CD4-positive, CD25-positive, alpha-beta regulatory T cell (primary cell): ENCODE data around the gene MLLT3. TPM values are rescaled to one million over a fixed set of nuclear protein-coding genes. Genes with fewer than 3 reads are reported as not detected.
A peak's percentile ranks its signal among the peaks of the same experiment; 100 is the strongest.

Experiments
- ATAC-seq, 2 donors: fragments of 150-1000 bp; cut with Tn5 transposase; one replicate each; pipeline ENCODE4 v1.10.0; 2021; ENCODE audit warnings: low read depth in 2 of 2, moderate number of reproducible peaks in 2 of 2, moderate library complexity in 1 of 2
- DNase-seq, 3 donors: peaks; one replicate each; pipeline versions ENCODE4 v3.0.0 to v3.0.0-alpha.2; 2012 to 2022; ENCODE audit warnings: mixed read lengths in 1 of 3
- H3K27ac ChIP-seq: one replicate; pipeline ENCODE4 v1.7.0; 2013; ENCODE audit warnings: mild to moderate bottlenecking, low read length; ENCODE audit not compliant: insufficient read depth, poor library complexity, severe bottlenecking
- H3K27me3 ChIP-seq: one replicate; pipeline ENCODE4 v1.7.0; 2013; ENCODE audit warnings: low read length; ENCODE audit not compliant: control insufficient read depth, insufficient read depth
- H3K36me3 ChIP-seq: one replicate; pipeline ENCODE4 v1.7.0; 2013; ENCODE audit warnings: mild to moderate bottlenecking, low read length, moderate library complexity; ENCODE audit not compliant: control insufficient read depth, insufficient read depth
- H3K4me1 ChIP-seq: 2 replicates; pipeline ENCODE4 v1.7.0; 2013; ENCODE audit warnings: mild to moderate bottlenecking, low read length; ENCODE audit not compliant: insufficient read depth, control insufficient read depth, poor library complexity, severe bottlenecking
- H3K4me3 ChIP-seq: one replicate; pipeline ENCODE4 v1.7.0; 2013; ENCODE audit warnings: low read depth, mild to moderate bottlenecking, low read length, moderate library complexity
- H3K9me3 ChIP-seq, 2 experiments: 1 replicate in 1 of 2; 2 replicates in 1 of 2; pipeline ENCODE4 v1.7.0; 2013; ENCODE audit warnings: low read length in 2 of 2, mild to moderate bottlenecking in 1 of 2, moderate library complexity in 1 of 2; ENCODE audit not compliant: control insufficient read depth in 2 of 2
- H3K27ac Mint-ChIP-seq, 3 donors: one replicate each; pipeline ENCODE4 v1.8.0; 2020 to 2022; ENCODE audit warnings: mild to moderate bottlenecking in 3 of 3, mixed read lengths in 3 of 3, moderate library complexity in 2 of 3
- H3K27me3 Mint-ChIP-seq: one replicate; pipeline ENCODE4 v1.8.0; 2022; ENCODE audit warnings: mild to moderate bottlenecking, mixed read lengths
- H3K36me3 Mint-ChIP-seq: one replicate; pipeline ENCODE4 v1.8.0; 2020; ENCODE audit warnings: mixed read lengths
- H3K4me1 Mint-ChIP-seq, 4 donors: one replicate each; pipeline ENCODE4 v1.8.0; 2020 to 2022; ENCODE audit warnings: mixed read lengths in 4 of 4, mild to moderate bottlenecking in 1 of 4
- H3K4me3 Mint-ChIP-seq, 4 donors: one replicate each; pipeline ENCODE4 v1.8.0; 2020 to 2022; ENCODE audit warnings: mild to moderate bottlenecking in 4 of 4, mixed read lengths in 4 of 4, moderate library complexity in 3 of 4
- H3K9me3 Mint-ChIP-seq, 7 donors: one replicate each; pipeline ENCODE4 v1.8.0; 2020 to 2022; ENCODE audit warnings: mixed read lengths in 7 of 7, mild to moderate bottlenecking in 3 of 7, moderate library complexity in 2 of 7
- polyA plus RNA-seq, 4 donors: library from polyadenylated mRNA; unstranded; fragments of 300-500 nt; fragmentation: Illumina TruSeq; gene quantifications; one replicate each; pipeline ENCODE4 v1.2.3, GENCODE V29; 2021
- total RNA-seq: library from RNA; stranded (reverse); gene quantifications from one replicate; pipeline ENCODE4 v1.2.3, GENCODE V29; 2022

Gene MLLT3
- total and polyA plus RNA-seq, 5 donors from 2014 or later = 37.6 to 63.2 (median 51.1) TPM

DNA sequence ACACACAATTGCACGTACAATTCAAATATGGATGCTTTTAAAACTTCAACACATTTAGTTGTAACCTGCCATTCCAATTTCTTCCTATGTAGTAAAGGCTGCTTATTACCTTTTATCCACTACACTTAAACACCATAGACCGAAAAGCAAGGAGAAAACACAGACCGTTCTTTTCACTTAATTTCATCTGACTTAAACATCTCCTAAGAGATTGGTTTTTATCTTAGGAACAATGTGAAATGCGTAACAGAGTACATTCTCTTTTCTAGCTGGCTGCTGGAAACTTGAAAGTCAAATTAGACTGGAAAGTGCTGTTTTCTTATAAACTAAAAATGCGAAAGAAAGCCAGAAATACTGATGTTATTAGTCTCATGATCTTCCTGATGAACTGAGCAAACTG, 241.8 kb downstream of the MLLT3 start:
- DNase-seq (no peak), ATAC-seq (no peak)
- peaks cover 2% of the 10 kb centered on the region for H3K36me3 ChIP-seq
- Mint-ChIP-seq H3K4me3 (peak overlapping the region in 1 of 4 donors; percentile 57), H3K4me1 (peaks cover 54 to 79% (median 62%) of the 10 kb centered on the region in 4 donors), H3K27ac (peak overlapping the region in 1 of 3 donors; percentile 48), H3K36me3 (peaks cover 14% of the 10 kb centered on the region), H3K9me3 (peaks cover 0 to 2% (median 0%) of the 10 kb centered on the region in 7 donors), H3K27me3 (no peaks in the 10 kb centered on the region)
- no peak overlapping the region for H3K4me3 ChIP-seq
- peaks cover 26% of the 10 kb centered on the region for H3K4me1 ChIP-seq
- no peaks in the 10 kb centered on the region for H3K27me3 ChIP-seq
- H3K9me3 ChIP-seq = no peaks in the 10 kb centered on the region
- H3K27ac ChIP-seq = no peak overlapping the region

DNA sequence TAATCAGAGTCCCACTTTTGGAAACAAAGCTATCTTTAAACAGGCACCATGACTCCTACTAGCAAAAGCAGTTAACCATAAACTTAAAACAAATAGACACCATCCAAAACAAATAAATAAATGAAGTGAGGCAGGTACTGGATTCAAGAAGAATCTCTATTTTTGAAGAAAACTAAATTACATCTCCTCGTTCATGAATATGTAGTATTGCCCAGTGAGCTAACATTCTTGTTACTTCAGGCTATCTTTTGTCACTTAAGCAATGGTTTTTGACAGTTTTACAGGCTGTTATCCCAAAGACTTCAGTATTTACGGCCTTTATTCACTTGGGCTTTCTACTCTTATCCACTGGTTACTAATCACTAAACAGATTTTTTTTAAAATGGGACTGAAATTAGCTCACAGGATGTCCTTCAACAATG, 242.5 kb downstream of the MLLT3 start:
- H3K36me3 ChIP-seq = peaks cover 2% of the 10 kb centered on the region
- Mint-ChIP-seq H3K9me3 (peaks cover 0 to 2% (median 0%) of the 10 kb centered on the region in 7 donors), H3K27me3 (no peaks in the 10 kb centered on the region), H3K4me1 (peaks cover 57 to 85% (median 67%) of the 10 kb centered on the region in 4 donors), H3K36me3 (peaks cover 16% of the 10 kb centered on the region), H3K27ac (peak overlapping the region in 2 of 3 donors; percentile 42 to 48), H3K4me3 (peak overlapping the region in 1 of 4 donors; percentile 57)
- no peaks in the 10 kb centered on the region for H3K9me3 ChIP-seq
- H3K27ac ChIP-seq = no peak overlapping the region
- no peak overlapping the region for H3K4me3 ChIP-seq
- peaks cover 25% of the 10 kb centered on the region for H3K4me1 ChIP-seq
- H3K27me3 ChIP-seq = no peaks in the 10 kb centered on the region
- DNase-seq (no peak), ATAC-seq (no peak)

DNA sequence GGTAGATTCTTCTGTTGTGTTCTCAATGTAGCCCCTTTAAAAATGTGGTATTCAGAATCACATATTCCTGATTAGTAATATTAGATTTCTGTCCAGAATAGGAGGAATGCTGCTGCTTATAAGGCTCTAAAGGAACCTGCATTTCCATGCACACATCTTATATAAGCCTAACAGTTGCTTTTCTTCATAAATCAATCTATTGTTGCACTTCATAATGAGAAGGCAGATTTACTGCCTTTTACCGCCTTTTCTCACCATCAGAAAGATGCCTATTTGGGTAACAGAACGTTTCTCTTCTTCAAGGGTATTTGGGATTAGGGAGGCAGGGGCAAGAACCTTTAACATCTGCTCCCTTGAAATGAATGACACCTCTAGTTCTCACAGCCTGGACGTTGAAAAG, 243.4 kb downstream of the MLLT3 start:
- Histone ChIP-seq H3K27me3 (no peaks in the 10 kb centered on the region), H3K4me1 (peaks cover 22% of the 10 kb centered on the region), H3K36me3 (peaks cover 2% of the 10 kb centered on the region), H3K27ac (no peak overlapping the region), H3K4me3 (no peak overlapping the region), H3K9me3 (no peaks in the 10 kb centered on the region)
- peaks cover 0 to 2% (median 0%) of the 10 kb centered on the region in 7 donors for H3K9me3 Mint-ChIP-seq
- peaks cover 58 to 84% (median 63%) of the 10 kb centered on the region in 4 donors for H3K4me1 Mint-ChIP-seq
- H3K27ac Mint-ChIP-seq = peak overlapping the region in 1 of 3 donors; percentile 55
- peaks cover 18% of the 10 kb centered on the region for H3K36me3 Mint-ChIP-seq
- H3K27me3 Mint-ChIP-seq = no peaks in the 10 kb centered on the region
- no peak overlapping the region for H3K4me3 Mint-ChIP-seq
- no peak for DNase-seq
- ATAC-seq = no peak

DNA sequence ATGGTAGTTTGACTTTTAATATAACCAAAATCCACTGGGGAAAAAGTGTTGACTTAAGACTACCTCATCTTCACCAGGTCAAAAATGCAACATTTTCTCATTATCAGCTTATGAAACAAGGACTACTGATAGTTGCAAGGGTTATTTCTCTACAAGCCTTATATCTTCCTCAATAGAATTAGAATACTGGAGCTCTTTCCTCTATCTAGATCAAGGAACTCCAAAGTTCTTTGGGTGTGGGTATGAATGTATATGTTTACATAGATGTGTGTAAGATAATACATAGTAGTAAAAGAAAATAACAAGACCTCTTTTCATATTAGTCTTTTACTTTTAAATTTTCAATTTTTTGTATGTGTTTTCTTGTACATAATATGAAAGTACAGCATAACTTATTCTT, 244.5 kb downstream of the MLLT3 start:
- Mint-ChIP-seq H3K9me3 (peaks cover 0 to 2% (median 0%) of the 10 kb centered on the region in 7 donors), H3K27ac (peak overlapping the region in 2 of 3 donors; percentile 21 to 57), H3K4me1 (peaks cover 58 to 85% (median 63%) of the 10 kb centered on the region in 4 donors), H3K4me3 (peak overlapping the region in 2 of 4 donors; percentile 0 to 35), H3K36me3 (peaks cover 18% of the 10 kb centered on the region), H3K27me3 (no peaks in the 10 kb centered on the region)
- ATAC-seq = no peak
- H3K9me3 ChIP-seq = no peaks in the 10 kb centered on the region
- H3K36me3 ChIP-seq = peaks cover 2% of the 10 kb centered on the region
- H3K4me3 ChIP-seq = no peak overlapping the region
- DNase-seq = no peak
- H3K27me3 ChIP-seq = no peaks in the 10 kb centered on the region
- H3K4me1 ChIP-seq = peaks cover 28% of the 10 kb centered on the region
- H3K27ac ChIP-seq = no peak overlapping the region

DNA sequence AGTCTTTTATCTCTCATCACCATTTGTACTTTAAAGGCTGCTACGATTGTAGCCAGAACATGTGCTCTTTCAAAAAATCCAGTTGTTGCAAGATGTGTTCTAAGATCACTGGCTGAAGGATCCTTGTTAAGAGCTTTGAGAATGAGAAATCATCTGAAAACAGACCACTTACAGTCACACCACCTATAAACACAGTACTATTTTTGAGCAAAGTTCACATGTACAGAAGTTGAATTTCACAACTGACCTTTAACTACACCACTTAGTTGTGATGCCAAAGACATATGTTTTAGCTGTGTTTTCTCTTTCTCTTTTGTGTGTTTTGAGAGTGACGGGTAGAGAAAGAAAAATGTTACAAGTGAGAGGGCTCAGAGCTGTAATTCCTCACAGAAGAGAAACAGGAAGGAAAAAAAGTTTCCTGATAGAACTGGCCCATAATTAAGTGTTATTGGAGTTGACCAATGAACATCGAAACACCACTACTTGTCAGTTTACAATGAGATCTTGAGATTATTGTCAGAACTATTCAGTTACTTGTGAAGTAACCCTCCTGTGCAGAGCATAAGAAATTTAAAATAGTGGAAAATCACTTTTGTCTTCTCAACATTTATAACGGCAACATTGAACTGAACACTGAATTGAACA, 245.4 kb downstream of the MLLT3 start:
- Mint-ChIP-seq H3K36me3 (peaks cover 19% of the 10 kb centered on the region), H3K9me3 (peaks cover 0 to 2% (median 0%) of the 10 kb centered on the region in 7 donors), H3K27me3 (no peaks in the 10 kb centered on the region), H3K27ac (peak overlapping the region; percentile 88 to 95 (median 91)), H3K4me1 (peaks cover 50 to 77% (median 57%) of the 10 kb centered on the region in 4 donors), H3K4me3 (peak overlapping the region; percentile 12 to 90 (median 57))
- H3K9me3 ChIP-seq = no peaks in the 10 kb centered on the region
- H3K4me1 ChIP-seq = peaks cover 29% of the 10 kb centered on the region
- H3K27me3 ChIP-seq = no peaks in the 10 kb centered on the region
- peaks cover 3% of the 10 kb centered on the region for H3K36me3 ChIP-seq
- peak overlapping the region; percentile 43 for H3K27ac ChIP-seq
- peak overlapping the region; percentile 4 for H3K4me3 ChIP-seq
- ATAC-seq (no peak), DNase-seq (peak in 1 of 3 donors; percentile 40)

DNA sequence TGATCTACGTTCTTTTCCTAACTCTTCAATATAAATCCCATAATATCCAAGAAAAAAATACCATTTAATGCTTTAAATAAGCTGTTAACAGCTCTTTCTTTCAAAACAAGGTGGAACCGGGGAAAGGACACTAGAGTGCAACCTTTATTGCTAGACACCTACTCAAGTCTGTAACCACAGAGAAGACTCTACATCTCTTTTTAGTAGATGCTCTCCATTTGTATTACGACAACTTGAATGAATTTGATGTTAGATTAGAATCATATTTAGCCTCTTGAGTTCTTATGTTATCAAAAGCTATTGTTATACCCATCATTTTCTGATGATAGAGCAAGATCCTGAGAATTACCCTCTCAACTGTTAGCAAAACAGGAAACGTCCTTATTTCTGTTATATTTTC, 246.3 kb downstream of the MLLT3 start:
- Mint-ChIP-seq H3K9me3 (peaks cover 0 to 2% (median 0%) of the 10 kb centered on the region in 7 donors), H3K36me3 (peaks cover 22% of the 10 kb centered on the region), H3K4me1 (peaks cover 58 to 84% (median 64%) of the 10 kb centered on the region in 4 donors), H3K4me3 (peak overlapping the region; percentile 8 to 90 (median 64)), H3K27ac (peak overlapping the region; percentile 88 to 95 (median 91)), H3K27me3 (no peaks in the 10 kb centered on the region)
- Histone ChIP-seq H3K4me1 (peaks cover 36% of the 10 kb centered on the region), H3K27me3 (no peaks in the 10 kb centered on the region), H3K27ac (peak overlapping the region; percentile 43), H3K9me3 (no peaks in the 10 kb centered on the region), H3K36me3 (peaks cover 5% of the 10 kb centered on the region), H3K4me3 (peak overlapping the region; percentile 52)
- DNase-seq (peak in 1 of 3 donors; percentile 61), ATAC-seq (peak; percentile 55 to 59)

DNA sequence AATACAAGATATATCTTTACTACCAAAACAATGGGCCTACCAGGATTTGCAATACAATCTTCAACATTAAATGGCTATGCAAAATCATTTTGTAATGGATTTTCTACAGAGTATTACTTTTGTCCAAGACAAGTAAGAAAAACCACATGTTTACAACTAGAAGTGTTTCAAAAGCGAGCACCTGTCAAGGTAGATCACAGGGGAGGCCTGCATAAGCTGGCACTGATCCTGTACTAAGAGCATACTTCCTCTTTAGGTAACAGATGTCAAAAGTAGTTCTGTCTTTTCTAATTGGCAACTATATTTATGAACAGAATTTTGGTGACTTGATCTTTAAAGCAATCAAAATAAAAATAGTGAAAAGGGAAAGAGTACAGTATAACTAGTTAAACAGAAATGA, 249.0 kb downstream of the MLLT3 start:
- Mint-ChIP-seq H3K36me3 (peaks cover 15% of the 10 kb centered on the region), H3K4me1 (peaks cover 60 to 88% (median 72%) of the 10 kb centered on the region in 4 donors), H3K27me3 (no peaks in the 10 kb centered on the region), H3K9me3 (peaks cover 0 to 2% (median 0%) of the 10 kb centered on the region in 7 donors), H3K4me3 (peak overlapping the region in 3 of 4 donors; percentile 24 to 59 (median 57)), H3K27ac (peak overlapping the region; percentile 65 to 96 (median 87))
- ATAC-seq = peak; percentile 47 to 65
- H3K27me3 ChIP-seq = no peaks in the 10 kb centered on the region
- peak overlapping the region; percentile 33 for H3K4me3 ChIP-seq
- no peaks in the 10 kb centered on the region for H3K9me3 ChIP-seq
- H3K36me3 ChIP-seq = peaks cover 2% of the 10 kb centered on the region
- H3K4me1 ChIP-seq = peaks cover 46% of the 10 kb centered on the region
- peak overlapping the region; percentile 35 for H3K27ac ChIP-seq
- DNase-seq = peak in 2 of 3 donors; percentile 30 to 56
